ENCODE data around the gene RANBP17.

The RANBP17 gene

DNA sequence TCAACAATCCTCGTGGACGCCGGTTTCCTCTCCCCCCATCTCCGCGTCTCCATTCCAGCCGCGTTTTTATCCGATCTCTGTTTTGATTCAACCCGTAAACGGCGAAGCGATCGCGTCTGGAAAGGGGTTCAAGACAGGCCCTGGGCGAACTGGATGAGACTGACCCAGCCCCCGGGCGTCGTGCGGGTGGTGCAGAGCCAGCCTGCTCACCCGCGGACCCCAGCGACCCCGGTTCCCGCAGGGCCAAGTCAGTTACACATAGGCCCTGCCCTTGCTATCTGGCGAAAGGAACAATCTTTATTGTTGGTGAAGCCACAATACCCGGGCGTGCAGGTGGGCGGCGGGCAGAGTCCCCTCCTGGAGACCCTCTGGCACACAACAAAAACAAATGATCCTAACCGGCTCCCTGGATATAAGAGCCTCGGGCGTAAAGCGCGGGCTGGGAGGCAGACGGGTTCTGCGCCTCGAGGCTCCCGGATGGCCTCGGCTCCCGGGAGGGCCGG is 449.1 kb downstream of the RANBP17 start:
- Histone ChIP-seq H3K79me2 (no peaks in the 10 kb centered on the region), H2AFZ (no peak overlapping the region), H3K27me3 (ENCODE audit: control insufficient read depth, insufficient read depth, low read length) (peaks cover 39% of the 10 kb centered on the region), H3K9ac (no peak overlapping the region), H3K36me3 (ENCODE audit: control insufficient read depth, insufficient read depth, low read length) (no peaks in the 10 kb centered on the region), H3K4me2 (ENCODE audit: low read length) (peak overlapping the region; percentile 40), H3K27ac (no peak overlapping the region), H3K4me1 (peaks cover 2% of the 10 kb centered on the region), H3K4me3 (ENCODE audit: low read depth, low read length) (no peak overlapping the region), H3K9me3 (ENCODE audit: control insufficient read depth, low read length) (no peaks in the 10 kb centered on the region)
- no peak for TF ChIP-seq CTCF (IDR thresholded peaks at IDR 0.05)

GRCh38 chr5:171311322-171312077 is 449.7 kb downstream of the RANBP17 start:
- peaks cover 2% of the 10 kb centered on the region for H3K4me1 ChIP-seq
- H3K36me3 ChIP-seq (ENCODE audit: control insufficient read depth, insufficient read depth, low read length), result no peaks in the 10 kb centered on the region
- H3K9me3 ChIP-seq (ENCODE audit: control insufficient read depth, low read length), result no peaks in the 10 kb centered on the region
- H3K27me3 ChIP-seq (ENCODE audit: control insufficient read depth, insufficient read depth, low read length), result peaks cover 39% of the 10 kb centered on the region
- peak overlapping the region; percentile 49 for H3K4me2 ChIP-seq (ENCODE audit: low read length)
- H2AFZ ChIP-seq, result no peak overlapping the region
- no peak overlapping the region for H3K27ac ChIP-seq
- no peaks in the 10 kb centered on the region for H3K79me2 ChIP-seq
- H3K4me3 ChIP-seq (ENCODE audit: low read depth, low read length), result no peak overlapping the region
- no peak for TF ChIP-seq CTCF (IDR thresholded peaks at IDR 0.05)
- H3K9ac ChIP-seq, result no peak overlapping the region

GRCh38 chr5:171312129-171312974 is 450.5 kb downstream of the RANBP17 start:
- no peaks in the 10 kb centered on the region for H3K9me3 ChIP-seq (ENCODE audit: control insufficient read depth, low read length)
- peak overlapping the region; percentile 49 for H3K4me2 ChIP-seq (ENCODE audit: low read length)
- no peak for TF ChIP-seq CTCF (IDR thresholded peaks at IDR 0.05)
- H3K4me3 ChIP-seq (ENCODE audit: low read depth, low read length), result no peak overlapping the region
- H3K9ac ChIP-seq, result no peak overlapping the region
- no peak overlapping the region for H3K27ac ChIP-seq
- H3K27me3 ChIP-seq (ENCODE audit: control insufficient read depth, insufficient read depth, low read length), result peaks cover 47% of the 10 kb centered on the region
- no peaks in the 10 kb centered on the region for H3K79me2 ChIP-seq
- H3K4me1 ChIP-seq, result peaks cover 6% of the 10 kb centered on the region
- no peak overlapping the region for H2AFZ ChIP-seq
- no peaks in the 10 kb centered on the region for H3K36me3 ChIP-seq (ENCODE audit: control insufficient read depth, insufficient read depth, low read length)

DNA sequence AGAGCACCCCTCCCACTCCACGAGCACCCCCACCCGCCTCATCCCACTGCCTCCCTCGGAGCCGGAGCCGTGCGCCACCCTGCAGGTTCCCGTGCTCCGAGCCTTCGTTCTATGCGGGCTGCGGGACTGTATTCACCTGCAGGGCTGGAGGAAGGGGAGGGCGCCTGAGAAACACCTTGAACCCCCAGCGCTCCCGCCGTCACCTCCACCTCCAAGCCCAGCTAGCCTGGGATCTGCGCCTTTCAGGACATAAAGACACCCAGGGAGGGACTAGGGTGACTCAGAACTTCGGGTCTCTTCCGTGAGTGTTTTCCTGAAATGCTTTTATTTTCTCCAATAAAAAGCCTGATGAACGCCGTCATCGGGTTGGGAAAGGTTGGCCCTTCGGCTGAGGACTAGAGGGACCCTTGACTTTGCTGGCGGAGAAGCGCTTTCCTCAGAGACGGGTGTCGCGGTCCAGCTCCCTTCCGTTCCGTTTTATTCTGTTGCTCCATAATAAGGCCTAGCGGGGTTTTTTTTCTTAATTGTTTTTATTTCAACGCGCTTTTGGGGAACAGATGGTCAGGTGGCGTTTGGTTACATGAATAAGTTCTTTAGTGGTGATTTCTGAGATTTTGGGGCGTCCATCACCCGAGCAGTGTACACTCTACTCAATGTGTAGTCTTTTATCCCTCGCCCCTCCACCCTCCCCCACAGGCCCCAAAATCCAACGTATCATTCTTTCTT is 451.8 kb downstream of the RANBP17 start:
- Histone ChIP-seq H3K9ac (no peak overlapping the region), H3K79me2 (no peaks in the 10 kb centered on the region), H3K27ac (no peak overlapping the region), H2AFZ (no peak overlapping the region), H3K36me3 (ENCODE audit: control insufficient read depth, insufficient read depth, low read length) (no peaks in the 10 kb centered on the region), H3K4me1 (peaks cover 6% of the 10 kb centered on the region), H3K4me3 (ENCODE audit: low read depth, low read length) (no peak overlapping the region), H3K9me3 (ENCODE audit: control insufficient read depth, low read length) (no peaks in the 10 kb centered on the region), H3K4me2 (ENCODE audit: low read length) (no peak overlapping the region), H3K27me3 (ENCODE audit: control insufficient read depth, insufficient read depth, low read length) (peaks cover 43% of the 10 kb centered on the region)
- TF ChIP-seq CTCF (IDR thresholded peaks at IDR 0.05), result no peak
